HG03575 (cell line): ENCODE results near the gene SLC25A10.

Source experiments
- ATAC-seq: cut with Tn5 transposase; IDR thresholded peaks from one replicate; pipeline ENCODE4 v1.9.1; 2021; ENCODE audit not compliant: unreplicated experiment, insufficient number of reproducible peaks, low FRiP score; ENCODE audit errors: extremely low read depth

The SLC25A10 gene

GRCh38 chr17:81684442-81684911 is 27.6 kb upstream of the SLC25A10 start:
- ATAC-seq = no peak

- no peak for ATAC-seq
Observed at GRCh38 chr17:81685108-81685507, 27.0 kb upstream of the SLC25A10 start.

- ATAC-seq = no peak
Observed at GRCh38 chr17:81686614-81687013, 25.5 kb upstream of the SLC25A10 start.

GRCh38 chr17:81687770-81688541 is 24.1 kb upstream of the SLC25A10 start:
- no peak for ATAC-seq

- ATAC-seq = no peak
Observed at GRCh38 chr17:81688616-81689015, 23.5 kb upstream of the SLC25A10 start.

- ATAC-seq = no peak
Observed at GRCh38 chr17:81690066-81690465, 22.0 kb upstream of the SLC25A10 start.

GRCh38 chr17:81690549-81690948 is 21.5 kb upstream of the SLC25A10 start:
- no peak for ATAC-seq

GRCh38 chr17:81691196-81691595 is 20.9 kb upstream of the SLC25A10 start:
- no peak for ATAC-seq

GRCh38 chr17:81691608-81692007 is 20.5 kb upstream of the SLC25A10 start:
- no peak for ATAC-seq

- no peak for ATAC-seq
Observed at GRCh38 chr17:81693509-81694210, 18.4 kb upstream of the SLC25A10 start.

- no peak for ATAC-seq
Observed at GRCh38 chr17:81694810-81695209, 17.3 kb upstream of the SLC25A10 start.

GRCh38 chr17:81695211-81695610 is 16.9 kb upstream of the SLC25A10 start:
- no peak for ATAC-seq

GRCh38 chr17:81695801-81696200 is 16.3 kb upstream of the SLC25A10 start:
- no peak for ATAC-seq

GRCh38 chr17:81696218-81696941 is 15.7 kb upstream of the SLC25A10 start:
- ATAC-seq = no peak

- ATAC-seq = no peak
Observed at GRCh38 chr17:81697261-81698044, 14.6 kb upstream of the SLC25A10 start.

- ATAC-seq = no peak
Observed at GRCh38 chr17:81700353-81701287, 11.5 kb upstream of the SLC25A10 start.

GRCh38 chr17:81701288-81702071 is 10.6 kb upstream of the SLC25A10 start:
- ATAC-seq = no peak
